Brain microvascular endothelial cell (primary cell): ENCODE data around the gene PRR20G.

ENCODE experiments used
- DNase-seq: peaks from one replicate; pipeline ENCODE4 v3.0.0-alpha.2; 2020
- H3K27ac ChIP-seq: fragments of 250-450 bp; sonication (Bioruptor Pico); 2 replicates; pipeline ENCODE4 v1.5.1; 2020; ENCODE audit warnings: mild to moderate bottlenecking, moderate library complexity
- H3K27me3 ChIP-seq: fragments of 250-450 bp; sonication (Bioruptor Pico); replicated peaks from 2 replicates; pipeline ENCODE4 v1.5.1; 2020; ENCODE audit warnings: mild to moderate bottlenecking
- H3K36me3 ChIP-seq: fragments of 250-450 bp; sonication (Bioruptor Pico); replicated peaks from 2 replicates; pipeline ENCODE4 v1.5.1; 2020; ENCODE audit warnings: mild to moderate bottlenecking
- H3K4me3 ChIP-seq: 2 replicates; pipeline ENCODE4 v1.5.1; 2011; ENCODE audit warnings: low read depth, mild to moderate bottlenecking, control low read depth, low read length, moderate library complexity
- in situ Hi-C: cut with HindIII; loops from 2 replicates; pipeline ENCODE4 v1.10.0; 2017; ENCODE audit warnings: low sequenced_read_pairs, low pct_ligation_motif_present
- TF ChIP-seq, protein P1 (sequence below): IDR thresholded peaks from 2 replicates; pipeline ENCODE4 v1.5.1; 2011; ENCODE audit warnings: low read depth, mild to moderate bottlenecking, moderate library complexity, low read length, control low read depth, inconsistent platforms; ENCODE audit errors: missing control alignments

Gene PRR20G

DNA sequence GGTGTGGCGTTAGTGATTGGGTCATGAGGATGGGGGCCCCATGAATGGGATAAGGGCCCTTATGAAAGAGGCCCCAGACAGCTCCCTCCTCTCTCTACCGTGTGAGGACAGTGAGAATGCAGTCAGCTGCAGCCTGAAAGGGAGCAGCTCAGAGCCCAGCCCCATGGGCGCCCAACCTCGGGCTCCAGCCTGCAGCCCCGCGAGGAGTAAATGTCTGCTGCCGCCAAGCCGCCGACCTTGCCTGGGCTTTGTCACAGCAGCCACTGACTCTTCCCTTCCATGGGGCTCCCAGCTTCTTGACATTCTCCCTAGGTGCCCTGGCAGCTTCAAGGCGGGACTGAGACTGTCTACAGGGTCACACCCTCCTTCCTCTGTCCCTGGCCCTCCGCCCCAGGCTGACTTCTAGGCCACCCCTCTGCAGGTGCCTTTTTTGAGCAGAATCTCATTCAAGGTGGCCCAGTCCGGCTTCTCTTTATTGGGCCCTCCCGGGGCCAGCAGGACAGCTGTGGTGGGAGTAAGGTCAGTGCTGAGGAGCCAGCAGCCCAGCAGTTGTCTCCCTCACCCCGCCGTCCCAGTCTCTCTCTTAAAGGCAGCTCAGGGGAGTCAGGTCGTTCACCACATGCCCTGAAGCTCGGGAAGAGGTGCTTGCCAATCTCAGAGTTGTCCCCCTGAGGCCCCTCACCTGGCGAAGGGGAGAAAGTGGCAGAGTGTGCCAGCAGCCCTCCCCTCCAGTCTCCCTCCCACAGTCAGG lies 18.7 kb upstream of the PRR20G start:
- in situ Hi-C loops = no loop called here
- TF ChIP-seq, protein P1, sequence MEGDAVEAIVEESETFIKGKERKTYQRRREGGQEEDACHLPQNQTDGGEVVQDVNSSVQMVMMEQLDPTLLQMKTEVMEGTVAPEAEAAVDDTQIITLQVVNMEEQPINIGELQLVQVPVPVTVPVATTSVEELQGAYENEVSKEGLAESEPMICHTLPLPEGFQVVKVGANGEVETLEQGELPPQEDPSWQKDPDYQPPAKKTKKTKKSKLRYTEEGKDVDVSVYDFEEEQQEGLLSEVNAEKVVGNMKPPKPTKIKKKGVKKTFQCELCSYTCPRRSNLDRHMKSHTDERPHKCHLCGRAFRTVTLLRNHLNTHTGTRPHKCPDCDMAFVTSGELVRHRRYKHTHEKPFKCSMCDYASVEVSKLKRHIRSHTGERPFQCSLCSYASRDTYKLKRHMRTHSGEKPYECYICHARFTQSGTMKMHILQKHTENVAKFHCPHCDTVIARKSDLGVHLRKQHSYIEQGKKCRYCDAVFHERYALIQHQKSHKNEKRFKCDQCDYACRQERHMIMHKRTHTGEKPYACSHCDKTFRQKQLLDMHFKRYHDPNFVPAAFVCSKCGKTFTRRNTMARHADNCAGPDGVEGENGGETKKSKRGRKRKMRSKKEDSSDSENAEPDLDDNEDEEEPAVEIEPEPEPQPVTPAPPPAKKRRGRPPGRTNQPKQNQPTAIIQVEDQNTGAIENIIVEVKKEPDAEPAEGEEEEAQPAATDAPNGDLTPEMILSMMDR = no peak

DNA sequence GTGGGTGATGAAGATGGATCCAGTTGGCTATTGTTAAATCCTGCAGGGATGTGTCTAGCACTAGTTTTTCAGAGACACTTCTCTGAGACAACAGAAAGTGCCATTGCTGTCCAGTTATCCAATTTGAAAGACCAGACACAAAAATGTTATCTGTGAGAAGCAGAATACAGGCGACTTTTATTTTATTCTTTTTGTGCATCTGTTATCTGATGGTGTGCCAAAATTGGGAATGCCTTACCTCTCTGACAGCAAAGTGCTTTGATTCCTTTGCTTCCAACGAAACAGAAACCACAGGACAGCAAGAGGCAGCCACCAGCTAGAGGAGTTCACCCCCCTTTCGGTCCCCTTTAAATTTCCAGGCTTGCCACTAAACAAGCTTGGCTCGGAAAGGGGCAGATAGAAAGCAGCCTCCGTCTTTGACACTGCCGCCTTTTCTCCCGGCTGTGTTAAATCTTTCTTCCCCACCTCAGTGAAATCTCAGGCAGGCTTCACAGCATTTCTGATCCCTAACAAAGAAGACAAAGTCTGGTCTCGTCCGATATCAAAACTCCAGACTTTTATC lies 17.7 kb upstream of the PRR20G start:
- no peak for DNase-seq
- H3K4me3 ChIP-seq = no peak overlapping the region
- TF ChIP-seq, protein P1 = no peak
- no peaks in the 10 kb centered on the region for H3K36me3 ChIP-seq
- H3K27me3 ChIP-seq = no peaks in the 10 kb centered on the region
- no peak overlapping the region for H3K27ac ChIP-seq
- in situ Hi-C loops = no loop called here

More for the DNA sequence above, 18.7 kb upstream of the PRR20G start:
- no peak for DNase-seq
- Histone ChIP-seq H3K27me3 (no peaks in the 10 kb centered on the region), H3K27ac (no peak overlapping the region), H3K36me3 (no peaks in the 10 kb centered on the region), H3K4me3 (no peak overlapping the region)

DNA sequence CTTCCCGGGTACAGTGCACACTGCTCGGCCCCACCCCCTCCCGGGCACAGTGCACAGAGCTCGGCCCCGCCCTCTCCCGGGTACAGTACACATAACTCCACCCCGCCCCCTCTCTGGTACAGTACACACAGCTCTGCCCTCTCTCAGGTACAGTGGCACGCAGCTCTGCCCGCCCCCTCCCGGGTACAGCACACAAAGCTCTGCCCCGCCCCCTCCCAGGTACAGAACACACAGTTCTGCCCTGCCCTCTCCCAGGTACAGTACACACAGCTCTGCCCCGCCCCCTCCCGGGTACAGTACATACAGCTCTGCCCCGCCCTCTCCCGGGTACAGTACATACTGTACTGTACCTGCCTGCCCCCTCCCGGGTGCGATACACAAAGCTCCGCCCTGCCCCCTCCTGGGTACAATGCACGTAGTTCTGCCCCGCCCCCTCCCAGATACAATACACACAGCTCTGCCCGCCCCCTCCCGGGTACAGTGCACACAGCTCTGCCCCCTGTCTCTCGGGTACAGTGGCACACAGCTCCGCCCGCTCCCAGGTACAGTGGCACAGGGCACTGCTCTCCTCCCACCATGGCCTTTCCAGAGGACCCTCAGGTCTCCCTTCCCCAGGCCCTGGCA lies 16.4 kb upstream of the PRR20G start:
- H3K4me3 ChIP-seq = no peak overlapping the region
- DNase-seq = no peak
- TF ChIP-seq, protein P1 = no peak
- in situ Hi-C loops = no loop called here
- H3K27ac ChIP-seq = no peak overlapping the region
- H3K27me3 ChIP-seq = no peaks in the 10 kb centered on the region
- no peaks in the 10 kb centered on the region for H3K36me3 ChIP-seq

DNA sequence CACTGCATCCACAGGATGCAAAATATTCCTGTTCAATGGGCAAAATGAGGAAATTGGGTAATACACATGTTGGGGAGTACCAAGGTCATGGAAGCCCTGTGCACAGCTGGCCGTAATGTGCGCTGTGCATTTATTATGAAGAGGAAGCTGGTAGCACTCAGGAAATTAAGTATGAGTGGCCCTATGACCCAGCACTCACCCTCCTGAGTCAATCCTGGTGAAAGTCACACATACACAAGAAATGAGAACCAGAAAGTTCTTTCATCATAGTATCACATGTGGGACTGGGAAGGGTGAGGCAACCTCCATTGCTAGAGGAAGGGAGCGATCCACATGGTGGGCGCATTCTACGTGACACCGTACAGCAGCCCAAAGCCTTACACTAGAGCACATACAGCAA lies 11.4 kb upstream of the PRR20G start:
- H3K27ac ChIP-seq = no peak overlapping the region
- H3K36me3 ChIP-seq = no peaks in the 10 kb centered on the region
- TF ChIP-seq, protein P1 = no peak
- no peak overlapping the region for H3K4me3 ChIP-seq
- in situ Hi-C loops = no loop called here
- no peaks in the 10 kb centered on the region for H3K27me3 ChIP-seq
- no peak for DNase-seq

DNA sequence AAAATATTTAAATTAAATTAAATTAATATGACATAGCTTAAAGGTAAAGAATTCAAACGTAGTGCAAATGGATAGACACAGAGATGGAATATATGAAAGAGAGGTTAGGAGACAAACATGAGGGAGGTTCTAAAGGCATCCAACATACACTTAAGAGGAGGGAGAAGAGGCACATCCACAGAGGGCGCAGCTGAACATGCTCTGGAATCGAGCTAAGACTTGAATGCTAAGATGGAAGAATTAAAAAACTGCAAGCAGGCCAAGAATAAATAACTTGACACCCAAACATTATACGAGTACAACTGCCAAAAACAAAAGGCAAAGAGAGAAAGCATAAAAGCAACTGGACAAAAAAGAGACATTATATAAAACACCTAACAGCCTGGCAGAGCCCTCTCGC lies 9.1 kb upstream of the PRR20G start:
- TF ChIP-seq, protein P1 = no peak
- H3K27ac ChIP-seq = no peak overlapping the region
- in situ Hi-C loops = no loop called here

More for the DNA sequence above, 9.1 kb upstream of the PRR20G start:
- H3K4me3 ChIP-seq = no peak overlapping the region
- DNase-seq = no peak
- H3K36me3 ChIP-seq = no peaks in the 10 kb centered on the region
- no peaks in the 10 kb centered on the region for H3K27me3 ChIP-seq
